ENCODE data around the gene AZGP1. TPM values are rescaled to one million over a fixed set of nuclear protein-coding genes. Genes with fewer than 3 reads are reported as not detected.

The AZGP1 gene
- total and polyA plus RNA-seq, 9 donors: 0.34 to 21.3 (median 2.3) TPM

DNA sequence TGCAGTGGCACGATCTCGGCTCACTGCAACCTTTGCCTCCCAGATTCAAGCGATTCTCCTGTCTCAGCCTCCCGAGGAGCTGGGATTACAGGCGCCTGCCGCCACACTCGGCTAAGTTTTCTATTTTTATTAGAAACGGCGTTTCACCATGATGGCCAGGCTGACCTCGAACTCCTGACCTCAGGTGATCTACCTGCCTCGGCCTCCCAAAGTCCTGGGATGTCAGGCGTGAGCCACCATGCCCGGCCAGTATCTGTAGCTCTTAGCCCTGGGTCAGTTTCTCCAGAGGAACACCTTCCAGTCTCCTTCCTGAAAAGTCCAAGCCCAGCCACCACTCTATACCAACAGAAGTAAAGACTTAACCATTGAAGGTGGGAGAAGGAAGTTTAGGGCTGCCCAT, 24.4 kb upstream of the AZGP1 start:
- 86 to 90% (median 86%) methylated on average over 13 of the region's 13 CpGs for WGBS, 3 donors
- intact Hi-C loops (cut with DNase I): no loop called here
- peak in 1 of 5 donors; percentile 10 for DNase-seq

DNA sequence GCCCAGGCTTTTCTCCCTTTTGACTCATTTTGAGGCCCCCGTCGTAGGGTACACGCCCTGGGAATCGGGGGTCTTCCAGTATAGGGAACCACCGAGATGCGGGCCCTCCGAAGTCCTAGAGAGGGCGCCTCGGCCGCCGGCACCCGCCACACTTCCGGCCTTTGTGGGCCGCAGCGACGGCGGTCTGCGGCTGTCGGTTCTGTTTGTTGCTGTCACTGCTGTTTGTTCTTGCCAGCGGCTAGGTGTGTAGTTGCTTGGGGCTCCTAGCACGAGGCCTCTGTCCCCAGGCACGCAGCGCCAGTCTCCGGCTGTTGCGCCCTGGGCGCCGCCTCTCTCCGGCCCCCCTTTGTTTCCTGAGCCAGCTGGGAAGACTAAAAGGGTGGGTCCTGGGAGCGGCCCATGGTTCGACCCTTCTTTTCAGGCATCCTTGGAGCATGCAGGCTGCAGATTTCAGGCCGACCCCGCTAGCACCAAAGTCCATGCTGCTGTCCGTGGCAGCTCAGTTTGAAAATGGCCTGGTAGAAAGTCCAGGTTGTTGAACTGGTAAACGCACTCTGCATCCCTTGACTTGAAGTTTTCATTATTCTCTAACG, 21.8 kb upstream of the AZGP1 start:
- H3K27ac ChIP-seq: peak overlapping the region in 1 of 2 donors; percentile 1
- DNase-seq: peak; percentile 38 to 67 (median 41)
- no peak for TF ChIP-seq POLR2A (IDR thresholded peaks at IDR 0.05)
- TF ChIP-seq, protein P1, sequence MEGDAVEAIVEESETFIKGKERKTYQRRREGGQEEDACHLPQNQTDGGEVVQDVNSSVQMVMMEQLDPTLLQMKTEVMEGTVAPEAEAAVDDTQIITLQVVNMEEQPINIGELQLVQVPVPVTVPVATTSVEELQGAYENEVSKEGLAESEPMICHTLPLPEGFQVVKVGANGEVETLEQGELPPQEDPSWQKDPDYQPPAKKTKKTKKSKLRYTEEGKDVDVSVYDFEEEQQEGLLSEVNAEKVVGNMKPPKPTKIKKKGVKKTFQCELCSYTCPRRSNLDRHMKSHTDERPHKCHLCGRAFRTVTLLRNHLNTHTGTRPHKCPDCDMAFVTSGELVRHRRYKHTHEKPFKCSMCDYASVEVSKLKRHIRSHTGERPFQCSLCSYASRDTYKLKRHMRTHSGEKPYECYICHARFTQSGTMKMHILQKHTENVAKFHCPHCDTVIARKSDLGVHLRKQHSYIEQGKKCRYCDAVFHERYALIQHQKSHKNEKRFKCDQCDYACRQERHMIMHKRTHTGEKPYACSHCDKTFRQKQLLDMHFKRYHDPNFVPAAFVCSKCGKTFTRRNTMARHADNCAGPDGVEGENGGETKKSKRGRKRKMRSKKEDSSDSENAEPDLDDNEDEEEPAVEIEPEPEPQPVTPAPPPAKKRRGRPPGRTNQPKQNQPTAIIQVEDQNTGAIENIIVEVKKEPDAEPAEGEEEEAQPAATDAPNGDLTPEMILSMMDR (IDR thresholded peaks at IDR 0.05): peak in 1 of 3 donors; percentile 19
- H3K36me3 ChIP-seq: no peaks in the 10 kb centered on the region
- H3K4me3 ChIP-seq: peak overlapping the region; percentile 55
- no peaks in the 10 kb centered on the region for H3K27me3 ChIP-seq
- WGBS, 3 donors: 3 to 5% (median 5%) methylated on average over 35 of the region's 35 CpGs
- intact Hi-C loops (cut with DNase I): loop anchor here in 2 of 4 donors (5.0 kb wide), 1 partner anchor 85 kb away; the partner anchor contains the start of gene ZNF3 (in 2 of the 2)
- no peaks in the 10 kb centered on the region for H3K9me3 ChIP-seq
- peaks cover 3% of the 10 kb centered on the region for H3K4me1 ChIP-seq (ENCODE audit: insufficient read depth)

More for the DNA sequence above, 24.4 kb upstream of the AZGP1 start:
- H3K9me3 ChIP-seq: no peaks in the 10 kb centered on the region
- H3K4me1 ChIP-seq (ENCODE audit: insufficient read depth): peaks cover 3% of the 10 kb centered on the region
- no peak overlapping the region for H3K27ac ChIP-seq
- TF ChIP-seq, protein P1 (IDR thresholded peaks at IDR 0.05): no peak
- TF ChIP-seq POLR2A (IDR thresholded peaks at IDR 0.05) (no peak), EP300 (IDR thresholded peaks at IDR 0.05) (no peak)
- no peak overlapping the region for H3K4me3 ChIP-seq
- H3K27me3 ChIP-seq: no peaks in the 10 kb centered on the region
- H3K36me3 ChIP-seq: no peaks in the 10 kb centered on the region

DNA sequence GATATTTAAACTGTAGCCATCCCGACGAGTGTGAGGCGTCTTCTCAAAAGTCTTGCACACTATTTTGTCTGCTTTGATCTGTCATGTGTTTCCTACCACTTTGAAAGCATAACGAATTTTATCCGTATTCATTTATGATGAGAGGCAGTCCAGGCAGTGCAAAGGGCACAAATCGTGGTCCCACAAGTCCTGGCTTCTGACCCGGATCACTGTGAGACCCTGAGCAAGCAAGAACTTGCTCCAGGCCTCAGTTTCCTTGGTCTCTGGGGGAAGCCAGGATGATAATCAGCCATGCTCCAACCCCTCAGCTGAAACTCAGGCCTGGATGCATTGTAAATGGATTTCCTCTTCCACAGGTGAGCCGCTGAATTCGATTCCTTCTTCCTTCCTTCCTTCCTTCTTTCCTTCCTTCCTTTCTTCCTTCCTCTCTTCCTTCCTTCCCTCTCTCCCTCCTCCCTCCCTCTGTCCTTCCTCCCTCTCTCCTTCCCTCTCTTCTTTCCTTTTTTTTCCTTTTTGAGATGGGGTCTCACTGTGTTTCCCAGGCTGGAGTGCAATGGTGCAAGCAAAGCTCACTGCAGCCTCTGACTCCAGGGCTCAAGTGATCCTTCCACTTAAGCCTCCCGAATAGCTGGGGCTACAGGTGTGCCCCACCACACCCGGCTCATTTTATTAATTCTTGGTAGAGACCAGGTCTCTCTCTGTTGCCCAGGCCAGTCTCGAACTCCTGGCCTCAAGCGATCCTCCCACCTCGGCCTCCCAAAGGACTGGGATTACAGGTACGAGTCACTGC, 21.1 kb upstream of the AZGP1 start:
- intact Hi-C loops (cut with DNase I): loop anchor here in 2 of 4 donors (5.0 kb wide), 1 partner anchor 85 kb away; the partner anchor contains the start of gene ZNF3 (in 2 of the 2)
- H3K9me3 ChIP-seq: no peaks in the 10 kb centered on the region
- H3K4me3 ChIP-seq: peak overlapping the region; percentile 55
- TF ChIP-seq EP300 (IDR thresholded peaks at IDR 0.05): no peak
- no peak for TF ChIP-seq POLR2A (IDR thresholded peaks at IDR 0.05)
- TF ChIP-seq, protein P1 (IDR thresholded peaks at IDR 0.05): no peak
- H3K27ac ChIP-seq: no peak overlapping the region
- no peaks in the 10 kb centered on the region for H3K36me3 ChIP-seq
- 69 to 71% (median 70%) methylated on average over 15 of the region's 15 CpGs for WGBS, 3 donors
- no peak for DNase-seq
- peaks cover 3% of the 10 kb centered on the region for H3K4me1 ChIP-seq (ENCODE audit: insufficient read depth)
- H3K27me3 ChIP-seq: no peaks in the 10 kb centered on the region

DNA sequence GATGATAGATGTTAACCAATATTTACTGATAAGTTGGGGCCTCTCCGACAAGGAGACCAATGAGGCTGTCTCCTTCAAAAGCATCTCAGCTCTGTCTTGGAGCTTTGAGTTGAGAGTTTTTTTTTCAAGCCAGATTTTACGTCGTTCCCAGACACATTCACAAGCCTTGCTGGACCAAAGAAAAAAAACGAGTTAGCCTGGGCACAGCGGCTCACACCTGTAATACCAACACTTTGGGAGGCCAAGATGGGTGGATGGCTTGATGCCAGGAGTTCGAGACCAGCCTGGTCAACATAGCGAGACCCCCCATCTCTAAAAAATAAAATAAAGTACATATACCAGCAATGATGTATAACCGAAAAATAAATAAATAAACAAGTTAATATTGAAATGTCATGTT, 19.0 kb upstream of the AZGP1 start:
- TF ChIP-seq POLR2A (IDR thresholded peaks at IDR 0.05) (no peak), EP300 (IDR thresholded peaks at IDR 0.05) (no peak)
- TF ChIP-seq, protein P1 (IDR thresholded peaks at IDR 0.05): no peak
- H3K27ac ChIP-seq: no peak overlapping the region
- intact Hi-C loops (cut with DNase I): loop anchor here in 2 of 4 donors (5.0 kb wide), 1 partner anchor 87 kb away; the partner anchor contains the start of gene ZNF3 (in 2 of the 2)
- no peak overlapping the region for H3K4me3 ChIP-seq
- no peaks in the 10 kb centered on the region for H3K27me3 ChIP-seq
- H3K4me1 ChIP-seq (ENCODE audit: insufficient read depth): peaks cover 3% of the 10 kb centered on the region
- no peaks in the 10 kb centered on the region for H3K9me3 ChIP-seq
- no peaks in the 10 kb centered on the region for H3K36me3 ChIP-seq
- 73 to 81% (median 73%) methylated on average over 8 of the region's 8 CpGs for WGBS, 3 donors
- no peak for DNase-seq
